GM12872 (cell line): ENCODE results near the gene MUC5B.

Source experiments
- TF ChIP-seq, protein P1 (sequence below): IDR thresholded peaks from 3 replicates; pipeline ENCODE4 v1.5.1; 2011; ENCODE audit warnings: low read depth, mild to moderate bottlenecking, low read length, moderate library complexity; ENCODE audit not compliant: insufficient read depth

MUC5B gene

DNA sequence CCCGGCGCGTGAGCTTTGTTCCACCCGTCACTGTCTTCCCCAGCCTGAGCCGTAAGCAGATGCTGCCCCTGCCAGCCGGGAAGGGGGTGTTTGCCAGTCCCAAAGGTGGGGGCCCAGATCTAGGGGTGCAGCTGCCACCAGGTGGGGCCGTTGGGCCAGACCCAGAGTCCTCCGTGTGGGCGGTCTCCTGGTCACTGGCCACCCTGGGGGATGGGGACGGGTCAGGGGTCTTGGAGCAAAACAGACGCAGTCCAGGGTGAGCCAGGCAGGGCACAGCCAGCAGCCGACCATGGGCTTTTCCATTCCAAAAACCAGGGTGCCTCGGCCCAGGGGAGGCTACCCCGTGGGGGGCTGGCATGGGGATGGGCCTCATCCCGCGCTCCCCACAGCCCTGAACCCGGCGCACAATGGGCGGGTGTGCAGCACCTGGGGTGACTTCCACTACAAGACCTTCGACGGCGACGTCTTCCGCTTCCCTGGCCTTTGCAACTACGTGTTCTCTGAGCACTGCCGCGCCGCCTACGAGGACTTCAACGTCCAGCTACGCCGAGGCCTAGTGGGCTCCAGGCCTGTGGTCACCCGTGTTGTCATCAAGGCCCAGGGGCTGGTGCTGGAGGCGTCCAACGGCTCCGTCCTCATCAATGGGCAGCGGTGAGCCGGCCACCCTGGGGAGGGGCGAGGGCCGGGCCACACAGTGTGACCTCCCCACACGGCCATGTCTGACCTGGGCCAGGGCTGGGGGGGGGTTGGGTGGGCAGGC is 3.5 kb downstream of the MUC5B start:
- TF ChIP-seq, protein P1, sequence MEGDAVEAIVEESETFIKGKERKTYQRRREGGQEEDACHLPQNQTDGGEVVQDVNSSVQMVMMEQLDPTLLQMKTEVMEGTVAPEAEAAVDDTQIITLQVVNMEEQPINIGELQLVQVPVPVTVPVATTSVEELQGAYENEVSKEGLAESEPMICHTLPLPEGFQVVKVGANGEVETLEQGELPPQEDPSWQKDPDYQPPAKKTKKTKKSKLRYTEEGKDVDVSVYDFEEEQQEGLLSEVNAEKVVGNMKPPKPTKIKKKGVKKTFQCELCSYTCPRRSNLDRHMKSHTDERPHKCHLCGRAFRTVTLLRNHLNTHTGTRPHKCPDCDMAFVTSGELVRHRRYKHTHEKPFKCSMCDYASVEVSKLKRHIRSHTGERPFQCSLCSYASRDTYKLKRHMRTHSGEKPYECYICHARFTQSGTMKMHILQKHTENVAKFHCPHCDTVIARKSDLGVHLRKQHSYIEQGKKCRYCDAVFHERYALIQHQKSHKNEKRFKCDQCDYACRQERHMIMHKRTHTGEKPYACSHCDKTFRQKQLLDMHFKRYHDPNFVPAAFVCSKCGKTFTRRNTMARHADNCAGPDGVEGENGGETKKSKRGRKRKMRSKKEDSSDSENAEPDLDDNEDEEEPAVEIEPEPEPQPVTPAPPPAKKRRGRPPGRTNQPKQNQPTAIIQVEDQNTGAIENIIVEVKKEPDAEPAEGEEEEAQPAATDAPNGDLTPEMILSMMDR = 0 out of 3 replicates have a peak, but pooled peaks have one; percentile 11

DNA sequence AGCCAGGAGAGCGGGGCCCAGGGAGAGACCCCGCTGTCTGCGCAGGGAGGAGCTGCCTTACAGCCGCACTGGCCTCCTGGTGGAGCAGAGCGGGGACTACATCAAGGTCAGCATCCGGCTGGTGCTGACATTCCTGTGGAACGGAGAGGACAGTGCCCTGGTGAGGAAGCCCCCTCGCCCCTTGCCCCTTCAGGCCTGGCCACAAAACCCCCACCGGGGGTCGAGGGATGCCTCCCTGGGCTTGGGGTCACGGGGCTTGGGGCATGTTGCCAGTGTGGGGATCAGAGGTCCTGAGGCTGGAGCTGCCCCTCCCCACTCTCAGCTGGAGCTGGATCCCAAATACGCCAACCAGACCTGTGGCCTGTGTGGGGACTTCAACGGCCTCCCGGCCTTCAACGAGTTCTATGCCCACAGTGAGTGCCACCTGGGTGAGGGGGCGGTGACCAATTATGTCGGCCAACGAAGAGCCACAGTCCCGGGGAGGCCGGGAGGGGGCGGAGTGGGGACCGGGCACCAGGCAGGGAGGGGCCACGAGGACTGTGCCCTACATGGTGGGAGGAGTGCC is 4.2 kb downstream of the MUC5B start:
- TF ChIP-seq, protein P1 = 0 out of 3 replicates have a peak, but pooled peaks have one; percentile 9

DNA sequence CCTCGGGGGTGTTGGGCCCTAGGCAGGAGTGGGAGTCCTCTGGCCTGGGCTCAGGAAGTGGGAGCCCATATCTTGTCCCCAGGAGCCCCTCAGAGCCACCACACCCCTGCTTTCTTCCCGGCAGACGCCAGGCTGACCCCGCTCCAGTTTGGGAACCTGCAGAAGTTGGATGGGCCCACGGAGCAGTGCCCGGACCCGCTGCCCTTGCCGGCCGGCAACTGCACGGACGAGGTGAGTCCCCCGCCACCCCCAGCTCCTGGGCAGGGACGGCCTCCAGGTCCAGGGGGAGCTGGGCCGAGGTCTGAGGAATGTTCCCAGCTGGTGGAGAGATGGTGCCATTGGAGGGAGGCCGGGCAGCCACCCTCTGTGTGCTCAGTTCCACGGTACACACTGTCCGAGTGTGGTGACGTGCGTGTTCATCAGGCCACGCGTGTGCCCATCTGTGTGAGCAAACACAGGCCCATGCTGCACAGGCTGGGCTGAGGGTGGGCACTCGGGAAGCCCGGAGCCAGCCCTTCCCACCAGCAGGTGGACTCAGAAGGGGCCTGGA is 4.8 kb downstream of the MUC5B start:
- TF ChIP-seq, protein P1 = no peak

DNA sequence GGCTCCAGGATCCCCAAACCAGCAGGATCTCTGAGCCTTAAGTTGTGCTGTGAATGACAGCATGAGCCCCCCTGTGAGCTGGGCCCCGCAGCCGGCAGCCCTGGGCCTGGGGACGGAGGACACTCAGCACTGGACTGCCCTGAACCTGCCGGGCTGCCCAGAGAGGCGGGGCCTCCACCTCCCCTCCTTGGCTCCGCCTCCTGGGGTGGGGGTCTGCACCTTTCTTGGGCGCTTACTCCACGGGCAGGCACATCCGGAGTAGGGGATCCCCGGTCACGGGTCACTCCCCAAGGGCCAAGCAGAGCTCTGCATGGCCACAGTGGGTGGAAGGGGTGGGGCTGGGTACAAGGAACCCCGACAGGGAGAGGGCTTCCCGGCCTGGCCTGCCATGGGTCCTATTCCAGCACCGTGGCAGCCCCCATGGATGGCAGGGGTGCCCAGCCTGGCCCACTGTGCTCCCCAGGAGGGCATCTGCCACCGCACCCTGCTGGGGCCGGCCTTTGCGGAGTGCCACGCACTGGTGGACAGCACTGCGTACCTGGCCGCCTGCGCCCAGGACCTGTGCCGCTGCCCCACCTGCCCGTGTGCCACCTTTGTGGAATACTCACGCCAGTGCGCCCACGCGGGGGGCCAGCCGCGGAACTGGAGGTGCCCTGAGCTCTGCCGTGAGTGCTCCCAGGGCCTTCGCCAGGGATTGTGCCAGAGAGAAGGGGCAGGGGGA is 5.4 kb downstream of the MUC5B start:
- TF ChIP-seq, protein P1 = no peak

DNA sequence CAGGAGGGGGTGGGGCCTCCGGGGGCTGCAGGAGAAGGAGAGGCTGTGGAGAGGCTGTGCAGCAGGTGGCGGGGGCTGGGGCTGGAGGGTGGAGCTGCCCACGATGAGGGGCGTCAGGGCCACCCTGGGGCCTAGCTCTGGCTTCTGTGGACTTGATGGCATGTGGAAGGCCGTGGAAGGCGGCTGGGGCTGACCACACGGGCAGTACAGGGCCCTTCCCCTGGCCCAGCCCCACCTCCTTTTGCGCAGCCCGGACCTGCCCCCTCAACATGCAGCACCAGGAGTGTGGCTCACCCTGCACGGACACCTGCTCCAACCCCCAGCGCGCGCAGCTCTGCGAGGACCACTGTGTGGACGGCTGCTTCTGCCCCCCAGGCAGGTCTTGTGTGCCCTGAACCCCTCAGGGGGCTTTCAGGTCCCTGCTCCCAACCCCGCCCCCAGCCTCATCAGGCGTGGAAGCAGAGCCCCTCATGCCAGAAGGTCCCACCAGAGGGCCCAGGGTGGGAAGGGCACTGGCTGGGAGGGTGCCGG is 6.1 kb downstream of the MUC5B start:
- TF ChIP-seq, protein P1 = no peak

DNA sequence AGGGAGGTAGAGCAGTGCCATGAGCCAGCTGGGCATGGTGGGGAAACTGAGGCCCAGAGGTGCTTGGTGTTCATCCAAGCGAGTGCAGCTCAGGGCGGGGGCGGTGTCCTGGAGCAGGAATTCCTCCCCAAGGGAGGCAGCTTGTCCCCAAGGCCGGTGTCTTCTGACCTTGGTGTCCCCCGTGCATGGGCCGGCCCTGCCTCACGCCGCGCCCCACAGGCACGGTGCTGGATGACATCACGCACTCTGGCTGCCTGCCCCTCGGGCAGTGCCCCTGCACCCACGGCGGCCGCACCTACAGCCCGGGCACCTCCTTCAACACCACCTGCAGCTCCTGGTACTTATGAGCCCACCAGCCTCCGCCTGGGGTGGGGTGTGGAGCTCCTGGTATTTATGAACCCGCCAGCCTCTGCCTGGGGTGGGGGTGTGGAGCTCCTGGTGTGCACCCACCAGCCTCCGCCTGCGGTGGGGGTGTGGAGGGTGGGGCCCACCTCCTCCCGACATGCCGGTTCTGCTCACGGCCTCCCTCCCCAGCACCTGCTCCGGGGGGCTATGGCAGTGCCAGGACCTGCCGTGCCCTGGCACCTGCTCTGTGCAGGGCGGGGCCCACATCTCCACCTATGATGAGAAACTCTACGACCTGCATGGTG is 6.7 kb downstream of the MUC5B start:
- TF ChIP-seq, protein P1 = no peak
